PC-3 (cell line): Measurements from ENCODE around the gene PPIL1.

Experiments used
- CTCF ChIP-seq: fragments of 300-600 bp; sonication (generic); conservative IDR thresholded peaks from 2 replicates; pipeline ENCODE4 v1.5.1; 2017; ENCODE audit warnings: antibody characterized with exemption, low read depth, mild to moderate bottlenecking, low read length
- EZH2 ChIP-seq: fragments of 300-600 bp; sonication (generic); IDR thresholded peaks from one replicate; pipeline ENCODE4 v1.6.1; 2017; ENCODE audit warnings: antibody characterized with exemption, mild to moderate bottlenecking, low read length; ENCODE audit not compliant: unreplicated experiment

DNA sequence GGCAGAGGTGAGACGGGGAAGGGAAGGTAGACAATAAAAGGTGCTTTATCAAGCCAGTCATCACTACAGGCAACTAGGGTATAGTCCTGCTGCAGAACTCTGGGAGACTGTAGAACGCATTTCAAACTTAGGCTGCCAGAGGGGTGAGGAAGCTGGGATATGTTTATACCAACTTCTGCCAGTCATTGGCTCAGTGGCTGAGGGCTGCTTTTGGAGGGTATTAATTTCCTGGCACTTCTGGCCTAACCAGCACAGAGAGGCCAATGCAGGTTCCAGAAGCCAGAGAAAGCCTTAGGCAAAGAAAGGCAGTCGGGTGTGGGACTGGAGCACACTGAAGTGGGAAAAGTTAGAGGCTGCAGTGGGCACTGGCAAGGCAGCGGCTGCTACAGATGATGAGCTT lies 31.4 kb downstream of the PPIL1 start:
- no peak for TF ChIP-seq CTCF
- no peak for TF ChIP-seq EZH2
